ENCODE measurements around the gene DHRS7B.

DHRS7B gene

DNA sequence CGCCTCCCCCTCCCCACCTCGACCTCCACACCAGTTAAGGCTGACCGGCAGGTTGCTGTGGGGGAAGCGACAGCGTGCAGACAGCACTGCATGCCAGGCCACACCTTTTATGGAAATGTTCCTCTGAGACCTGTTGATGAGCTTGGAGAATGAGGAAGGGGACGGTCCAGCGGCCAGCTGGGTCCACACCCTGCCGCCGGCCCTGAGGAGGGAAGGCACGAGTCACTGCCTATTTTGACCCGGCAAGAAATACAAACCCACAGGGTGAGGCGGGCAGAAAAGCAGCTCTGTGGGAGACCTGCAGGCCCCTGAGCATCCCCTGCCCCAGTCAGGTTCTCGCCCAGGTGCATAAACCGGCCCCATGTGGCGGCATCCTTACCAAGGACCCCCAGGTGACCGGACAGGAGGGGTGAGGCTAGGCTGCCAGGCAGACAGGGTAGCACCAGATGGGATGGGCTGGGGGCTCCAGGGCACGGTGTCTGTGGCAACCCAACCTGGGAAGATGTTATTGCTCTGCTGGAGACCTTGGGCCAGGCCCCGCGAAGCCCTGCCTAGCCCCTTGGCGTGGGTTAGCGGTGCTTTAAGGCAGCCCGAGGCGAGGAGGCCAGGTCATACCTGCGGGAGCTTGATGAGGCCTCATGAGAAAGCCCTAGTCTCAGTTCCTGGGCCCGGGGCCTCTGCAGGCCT is 113.7 kb downstream of the DHRS7B start:
- DNase-seq (ENCODE audit: low spot score) = no peak

All from HuH-7.5 (cell line).